ENCODE data around the gene SYNDIG1L.
A peak's percentile ranks its signal among the peaks of the same experiment; 100 is the strongest.

SYNDIG1L gene

GRCh38 chr14:74429221-74429691 lies 3.2 kb upstream of the SYNDIG1L start:
- no peak for DNase-seq

DNA sequence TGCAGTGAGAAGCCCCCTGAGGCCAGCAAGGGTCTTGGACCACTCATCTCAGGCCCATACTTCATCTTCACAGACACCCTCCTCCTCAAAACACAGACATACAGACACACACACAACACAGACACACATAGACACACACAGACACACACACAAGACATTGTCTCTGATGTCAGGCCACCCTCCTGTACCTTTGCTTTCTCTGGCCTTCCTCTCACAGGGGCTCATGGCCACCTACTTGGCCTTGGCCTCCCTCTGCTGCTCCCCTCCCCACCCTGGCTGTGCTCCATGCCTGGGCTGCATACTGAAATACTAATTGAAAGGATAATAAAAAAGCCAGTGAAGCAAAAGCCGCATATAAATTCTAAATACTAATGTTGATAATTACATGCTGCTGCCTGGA lies 1.6 kb upstream of the SYNDIG1L start:
- no peak for DNase-seq

DNA sequence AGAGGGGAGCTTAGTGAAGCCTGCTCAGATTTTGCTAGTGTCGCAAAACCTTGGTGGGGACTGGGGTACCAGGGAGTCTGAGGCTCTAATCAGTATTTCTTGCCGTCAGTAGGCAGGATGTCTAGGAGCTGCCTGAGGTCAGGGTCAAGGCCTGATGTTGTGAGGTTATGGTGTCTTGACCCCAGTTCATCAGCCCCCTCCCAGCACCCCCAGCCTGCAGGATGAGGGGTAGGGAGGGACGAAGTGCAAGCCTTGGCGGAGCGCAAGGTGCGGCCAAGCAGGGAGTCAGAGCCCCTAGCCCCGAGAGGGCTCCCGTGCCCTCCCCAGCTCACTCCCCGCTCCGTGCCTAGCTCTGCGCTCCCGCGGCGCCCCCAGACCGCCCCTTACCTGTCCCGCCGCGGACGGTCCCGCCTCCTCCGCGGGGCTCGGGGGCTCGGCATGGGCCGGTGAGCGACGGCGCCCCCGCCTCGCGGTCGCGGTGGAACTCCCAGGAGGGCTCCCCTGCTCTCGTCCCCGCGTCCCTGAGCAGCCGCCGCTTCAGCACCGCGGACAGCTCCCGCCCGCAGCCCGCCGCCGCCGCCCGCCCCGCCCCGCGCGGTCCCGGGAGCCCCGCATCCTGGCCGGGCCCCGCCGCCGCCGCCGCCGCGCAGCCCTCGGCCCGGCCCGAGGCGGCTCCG lies 347 bp downstream of the SYNDIG1L start:
- DNase-seq = peak; percentile 51

GRCh38 chr14:74424606-74425005 lies 1.4 kb downstream of the SYNDIG1L start:
- DNase-seq = no peak

GRCh38 chr14:74423246-74423645 lies 2.8 kb downstream of the SYNDIG1L start:
- DNase-seq = no peak

- no peak for DNase-seq
Observed at GRCh38 chr14:74421981-74422380, 4.0 kb downstream of the SYNDIG1L start.

DNA sequence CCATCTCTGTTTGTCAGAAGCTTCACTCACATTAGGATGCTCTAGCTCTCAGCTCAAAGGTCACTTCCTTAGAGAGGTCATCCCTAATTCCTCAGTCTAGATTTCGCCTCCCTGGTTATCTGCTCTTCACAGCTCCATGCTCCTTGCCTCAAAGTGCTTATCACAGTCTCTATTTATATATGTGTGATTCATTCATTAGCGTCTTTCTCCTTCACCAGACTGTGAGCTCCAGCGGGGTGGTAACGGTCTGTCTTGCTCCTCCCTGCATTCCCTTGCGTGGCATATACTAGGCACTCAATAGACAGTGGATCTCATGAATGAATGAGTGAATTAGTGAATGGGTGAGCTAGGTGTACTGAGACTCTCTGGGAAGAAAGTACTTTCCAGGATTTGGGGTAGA lies 6.9 kb downstream of the SYNDIG1L start:
- no peak for DNase-seq

DNA sequence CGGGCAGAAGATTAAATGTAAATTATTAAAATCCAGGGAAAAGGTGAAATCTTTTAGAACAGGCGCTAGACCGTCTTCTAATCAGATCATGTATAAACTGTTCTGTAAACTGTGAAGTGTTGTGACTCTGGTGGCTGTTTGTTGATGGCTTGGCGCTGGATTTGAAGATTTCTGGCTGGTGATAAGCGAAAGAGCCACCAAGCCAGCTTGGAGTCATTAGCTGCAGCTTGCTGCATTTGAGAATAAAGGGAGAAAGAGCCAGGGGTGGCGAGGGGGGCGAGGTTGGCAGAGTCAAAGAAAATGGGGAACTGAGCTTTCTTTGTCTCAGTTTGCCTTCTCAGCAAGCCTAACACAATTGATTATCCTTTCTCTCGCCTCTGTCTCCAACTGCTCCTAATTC lies 8.0 kb downstream of the SYNDIG1L start:
- DNase-seq = no peak

- DNase-seq = no peak
Observed at GRCh38 chr14:74417611-74418010, 8.4 kb downstream of the SYNDIG1L start.

GRCh38 chr14:74417201-74417600 lies 8.8 kb downstream of the SYNDIG1L start:
- DNase-seq = no peak

GRCh38 chr14:74415115-74415437 lies 10.9 kb downstream of the SYNDIG1L start:
- no peak for DNase-seq

GRCh38 chr14:74414403-74415114 lies 11.5 kb downstream of the SYNDIG1L start:
- no peak for DNase-seq

GRCh38 chr14:74413627-74414026 lies 12.4 kb downstream of the SYNDIG1L start:
- no peak for DNase-seq

GRCh38 chr14:74412753-74413152 lies 13.3 kb downstream of the SYNDIG1L start:
- no peak for DNase-seq

DNA sequence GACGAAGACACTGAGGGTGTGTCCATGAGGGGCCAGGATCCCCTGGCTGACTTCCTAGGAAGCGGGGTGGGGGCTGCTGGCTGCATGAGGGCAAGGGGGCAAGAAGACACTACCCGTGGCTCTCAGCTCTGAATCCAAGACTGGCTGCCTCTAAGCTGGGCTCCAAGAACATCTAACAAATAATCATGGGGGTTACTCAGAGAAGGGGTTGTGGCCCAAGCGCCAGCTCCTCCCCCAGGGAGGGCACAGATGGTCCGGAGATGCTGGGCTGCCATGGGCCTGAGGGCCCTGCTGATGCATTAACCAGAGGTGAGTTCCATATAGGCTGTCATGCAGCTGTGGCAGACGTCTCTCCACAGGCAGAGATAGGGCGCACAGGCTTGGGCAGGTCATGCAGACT lies 14.3 kb downstream of the SYNDIG1L start:
- no peak for DNase-seq

GRCh38 chr14:74409441-74409840 lies 16.6 kb downstream of the SYNDIG1L start:
- DNase-seq = no peak

DNA sequence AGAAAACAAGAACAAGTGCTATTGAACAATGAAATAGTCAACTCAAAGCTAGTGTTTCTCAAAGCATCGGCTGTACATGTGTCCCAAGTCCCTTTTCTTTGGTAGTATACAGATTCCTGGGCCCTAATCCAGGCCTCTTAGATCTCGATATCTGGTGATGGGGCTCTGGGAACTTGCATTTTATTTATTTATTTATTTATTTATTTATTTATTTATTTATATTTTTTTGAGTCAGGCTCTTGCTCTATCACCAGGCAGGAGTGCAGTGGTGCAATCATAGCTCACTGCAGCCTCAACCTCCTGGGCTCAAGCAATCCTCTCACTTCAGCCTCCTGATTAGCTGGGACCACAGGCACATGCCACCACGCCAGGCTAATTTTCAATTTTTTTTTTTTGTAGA lies 17.1 kb downstream of the SYNDIG1L start:
- DNase-seq = no peak

DNA sequence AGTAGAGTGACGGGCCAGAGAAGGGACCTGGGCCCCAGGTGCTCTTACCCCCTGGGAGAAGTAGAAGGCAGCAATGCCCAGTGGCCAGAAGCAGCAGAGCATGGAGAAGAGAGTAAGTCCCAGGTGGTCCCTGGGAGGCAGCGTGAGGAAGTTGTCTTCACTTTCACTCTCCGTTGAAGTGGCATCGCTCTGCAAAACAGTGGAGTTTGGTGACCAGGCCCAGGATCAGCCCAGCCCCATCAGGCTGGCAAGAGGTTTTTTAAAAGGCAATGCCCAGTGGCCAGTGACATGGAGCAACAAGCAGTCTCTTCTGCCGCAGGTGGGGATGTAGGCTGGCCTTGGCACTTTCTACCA lies 18.2 kb downstream of the SYNDIG1L start:
- no peak for DNase-seq

DNA sequence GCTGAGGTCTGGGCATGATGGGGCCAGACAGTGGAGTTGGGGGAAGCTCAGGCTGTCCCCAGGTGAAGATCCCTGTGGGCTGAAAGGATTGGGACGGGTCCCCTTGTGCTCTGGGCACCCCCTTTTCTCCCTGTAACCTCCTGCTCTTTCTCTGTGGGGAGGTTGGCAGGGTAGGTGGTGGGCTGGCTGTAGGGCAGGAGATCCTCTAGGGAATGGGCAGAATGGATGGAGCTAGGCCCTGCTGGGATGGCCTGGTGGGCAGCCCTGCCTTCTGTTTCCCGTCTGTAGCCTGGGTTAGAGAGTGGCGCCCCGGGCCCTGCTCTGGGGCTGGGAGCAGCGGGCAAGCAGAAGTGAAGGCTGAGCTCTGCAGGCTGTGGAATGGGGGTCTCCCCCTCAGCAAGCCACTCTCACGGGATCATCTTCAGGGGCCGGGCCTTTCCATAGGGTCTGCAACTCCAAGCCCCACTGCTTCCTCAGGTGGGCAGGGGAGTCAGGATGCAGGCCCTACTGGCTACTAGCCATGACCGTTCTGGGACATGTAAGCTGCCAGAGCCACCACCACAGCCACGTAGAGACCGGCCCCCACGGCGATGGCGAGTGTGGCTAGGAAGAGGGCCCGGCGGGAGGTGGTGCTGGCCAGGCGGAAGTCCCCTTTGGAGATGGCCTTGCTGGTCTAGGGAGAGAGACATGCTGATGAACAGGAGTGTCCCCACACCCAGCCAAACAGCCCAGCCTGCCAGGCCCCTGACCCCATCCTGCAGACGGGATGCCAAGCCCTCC lies 18.8 kb downstream of the SYNDIG1L start:
- no peak for DNase-seq

DNA sequence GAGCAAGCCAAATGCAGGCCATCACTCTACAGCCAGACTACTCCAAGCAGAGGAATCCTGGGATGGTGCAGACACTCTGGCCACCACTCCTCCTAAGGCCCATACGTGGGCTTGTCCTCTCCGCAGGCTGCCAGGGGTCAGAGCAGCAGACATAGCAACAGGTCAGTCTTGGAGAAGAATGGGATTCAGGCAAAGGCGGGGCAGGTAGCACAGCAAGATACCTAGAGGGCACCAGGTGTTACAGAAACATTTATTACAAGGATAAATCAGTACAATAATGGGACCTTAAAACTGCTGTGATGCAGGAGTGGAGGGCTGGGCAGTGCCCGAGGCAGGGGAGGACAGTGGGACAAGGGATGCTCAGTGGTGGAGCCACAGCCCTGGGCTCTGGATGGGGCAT lies 20.3 kb downstream of the SYNDIG1L start:
- no peak for DNase-seq

DNA sequence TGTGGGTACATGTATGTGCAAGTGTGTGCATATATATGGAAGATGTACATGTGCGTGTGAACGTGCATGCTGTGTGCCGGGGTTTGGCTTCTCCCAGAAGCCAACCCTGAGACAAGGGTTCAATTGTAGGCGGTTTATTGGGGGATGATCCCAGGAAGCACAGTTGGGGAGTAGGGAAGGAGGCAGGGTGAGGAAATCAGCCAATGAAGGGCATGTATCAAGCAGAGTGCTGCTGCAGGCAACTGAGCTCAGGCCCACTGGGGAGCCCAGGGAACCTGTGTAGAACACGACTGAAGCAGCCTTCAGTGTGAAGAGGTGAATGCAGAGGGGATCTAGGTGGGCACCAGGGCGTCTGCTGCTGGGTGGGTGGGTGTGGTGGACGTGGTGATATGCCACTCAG lies 21.6 kb downstream of the SYNDIG1L start:
- DNase-seq = no peak

DNA sequence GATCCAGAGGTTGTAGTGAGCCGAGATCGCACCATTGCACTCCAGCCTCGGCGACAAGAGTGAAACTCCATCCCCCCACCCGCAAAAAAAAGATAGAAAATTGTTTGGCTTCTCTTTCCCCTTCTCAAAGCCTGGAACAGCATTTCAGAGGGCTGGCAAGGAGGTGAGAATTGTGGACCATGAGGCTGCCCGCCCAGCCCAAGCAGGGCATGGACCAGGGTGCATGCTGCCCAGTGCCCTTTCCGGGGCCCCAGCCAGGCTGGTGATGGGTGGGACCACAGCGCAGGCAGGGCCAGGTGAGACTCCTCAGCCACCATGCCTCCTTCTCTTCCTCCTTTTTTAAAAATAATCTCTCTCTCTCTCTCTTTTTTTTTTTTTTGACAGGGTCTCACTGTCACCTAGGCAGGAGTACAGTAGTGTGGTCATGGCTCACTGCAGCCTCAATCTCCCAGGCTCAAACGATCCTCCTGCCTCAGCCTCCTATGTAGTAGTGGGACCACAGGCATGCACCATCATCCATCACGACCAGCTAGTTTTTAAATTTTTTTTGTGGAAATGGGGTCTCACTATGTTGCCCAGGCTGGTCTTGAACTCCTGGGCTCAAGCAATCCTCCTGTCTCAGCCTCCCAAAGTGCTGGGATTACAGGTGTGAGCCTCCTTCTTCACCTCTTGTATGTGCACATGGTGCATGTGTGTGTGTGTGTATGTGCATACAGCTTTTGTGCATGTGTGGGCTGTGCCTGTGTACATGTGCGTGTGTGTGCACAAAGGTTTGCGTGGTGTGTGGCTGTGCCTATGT lies 22.2 kb downstream of the SYNDIG1L start:
- no peak for DNase-seq

Measured in CD4-positive, alpha-beta T cell treated with Interleukin-6 for 4 hours (primary cell).